Thyroid gland (tissue), 4 donors: ENCODE data around the gene TP73. TPM values are rescaled to one million over a fixed set of nuclear protein-coding genes. Genes with fewer than 3 reads are reported as not detected.

Source experiments
- DNase-seq, 2 donors: peaks; one replicate each; pipeline ENCODE4 v3.0.0-alpha.2; 2019
- H3K27ac ChIP-seq, 3 donors: fragments of 200-600 bp; sonication (generic); 1 replicate in 2 of 3; 2 replicates in 1 of 3; pipeline ENCODE4 v1.5.1; 2016 to 2019; ENCODE audit warnings: mild to moderate bottlenecking in 1 of 3, moderate library complexity in 1 of 3
- H3K27me3 ChIP-seq: fragments of 200-600 bp; sonication (generic); one replicate; pipeline ENCODE4 v1.5.1; 2019
- H3K36me3 ChIP-seq, 2 donors: fragments of 200-600 bp; sonication (generic); one replicate each; pipeline ENCODE4 v1.5.1; 2016 to 2019
- H3K4me1 ChIP-seq, 2 donors: fragments of 200-600 bp; sonication (generic); one replicate each; pipeline ENCODE4 v1.5.1; 2017 to 2019
- H3K4me3 ChIP-seq, 3 donors: fragments of 200-600 bp; sonication (generic); replicated peaks in 1 of 3; 1 replicate in 2 of 3; 2 replicates in 1 of 3; pipeline ENCODE4 v1.5.1; 2016; ENCODE audit warnings: mild to moderate bottlenecking in 1 of 3
- H3K9me3 ChIP-seq: fragments of 200-600 bp; sonication (generic); one replicate; pipeline ENCODE4 v1.5.1; 2017
- POLR2A ChIP-seq, 2 donors: fragments of 450-650 bp; IDR thresholded peaks; one replicate each; pipeline ENCODE4 v1.6.1; 2017; ENCODE audit warnings: antibody characterized with exemption in 2 of 2, mild to moderate bottlenecking in 2 of 2, moderate library complexity in 1 of 2
- WGBS, 2 donors: methylation state at CpG; one replicate each; pipeline ENCODE4 v1.1.5; 2017; 5-methylcytosine and 5-hydroxymethylcytosine counted together
- intact Hi-C: fragments of 100-400 bp; cut with DNase I; formaldehyde crosslinking; loops from one replicate; pipeline ENCODE4 v1.15.1; 2023
- total RNA-seq, 4 donors: library from RNA; depleted of rRNA; stranded (reverse); fragments of >200 nt; gene quantifications; one replicate each; pipeline ENCODE4 v1.2.3, GENCODE V29; 2016
- TF ChIP-seq, protein P1 (sequence below), 6 experiments: fragments of 200-600 bp in 3 of 6; fragments of 450-650 bp in 3 of 6; sonication (generic) in 3 of 6; IDR thresholded peaks; one replicate each; pipeline ENCODE4 v1.5.1; 2016 to 2019; ENCODE audit warnings: antibody characterized with exemption in 6 of 6, mild to moderate bottlenecking in 2 of 6, inconsistent platforms in 1 of 6, moderate library complexity in 1 of 6

Gene TP73
- total RNA-seq, 4 donors from 2014 or later, result 0.33 to 0.49 TPM; not detected in 2

DNA sequence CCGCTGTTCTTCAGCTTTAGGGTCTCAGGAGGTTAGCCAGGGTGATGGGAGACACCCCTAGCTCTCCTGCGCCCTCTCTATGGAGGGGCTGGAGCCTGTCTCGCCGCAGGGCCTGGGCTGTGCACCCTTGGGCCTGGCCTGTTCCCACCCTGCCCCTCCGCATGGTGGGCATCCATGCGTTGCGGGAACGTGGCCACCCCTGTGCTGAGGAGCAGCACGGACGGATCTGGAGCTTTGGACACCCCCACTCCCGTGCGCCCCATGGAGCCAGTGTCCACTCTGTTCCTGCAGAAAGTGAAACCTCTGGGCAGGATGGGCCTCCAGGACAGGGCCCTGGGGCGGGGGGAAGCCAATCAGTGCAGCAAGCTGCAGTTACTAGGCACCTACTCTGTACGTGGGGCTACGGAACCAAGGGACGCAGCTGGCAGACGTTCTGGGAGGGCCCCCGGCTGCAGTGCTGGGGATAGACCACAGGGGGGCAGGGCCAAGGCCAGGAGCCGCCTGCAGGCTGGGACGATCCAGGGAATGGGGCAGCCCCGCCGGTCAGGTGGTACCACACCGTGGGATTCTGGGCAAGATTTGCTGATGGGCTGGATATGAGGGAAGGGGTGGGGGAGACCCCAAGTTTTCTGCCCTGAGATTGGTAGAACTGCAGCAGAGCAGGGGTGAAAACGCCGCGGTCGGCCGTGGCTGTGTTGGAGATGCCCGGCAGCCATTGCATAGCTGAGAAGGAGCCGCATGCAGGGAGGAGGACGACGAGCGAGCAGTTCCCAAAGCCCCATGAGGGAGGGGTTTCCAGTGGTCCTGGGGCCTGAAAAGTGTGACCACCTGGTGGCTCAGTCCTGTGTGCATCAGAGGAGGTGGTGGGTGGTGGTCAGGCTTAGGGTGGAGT lies 43.3 kb downstream of the TP73 start:
- DNase-seq, result peak; percentile 57 to 59
- Histone ChIP-seq H3K4me1 (peaks cover 0 to 5% of the 10 kb centered on the region in 2 donors), H3K27me3 (no peaks in the 10 kb centered on the region), H3K4me3 (no peak overlapping the region), H3K27ac (no peak overlapping the region), H3K36me3 (no peaks in the 10 kb centered on the region), H3K9me3 (no peaks in the 10 kb centered on the region)
- TF ChIP-seq, protein P1, sequence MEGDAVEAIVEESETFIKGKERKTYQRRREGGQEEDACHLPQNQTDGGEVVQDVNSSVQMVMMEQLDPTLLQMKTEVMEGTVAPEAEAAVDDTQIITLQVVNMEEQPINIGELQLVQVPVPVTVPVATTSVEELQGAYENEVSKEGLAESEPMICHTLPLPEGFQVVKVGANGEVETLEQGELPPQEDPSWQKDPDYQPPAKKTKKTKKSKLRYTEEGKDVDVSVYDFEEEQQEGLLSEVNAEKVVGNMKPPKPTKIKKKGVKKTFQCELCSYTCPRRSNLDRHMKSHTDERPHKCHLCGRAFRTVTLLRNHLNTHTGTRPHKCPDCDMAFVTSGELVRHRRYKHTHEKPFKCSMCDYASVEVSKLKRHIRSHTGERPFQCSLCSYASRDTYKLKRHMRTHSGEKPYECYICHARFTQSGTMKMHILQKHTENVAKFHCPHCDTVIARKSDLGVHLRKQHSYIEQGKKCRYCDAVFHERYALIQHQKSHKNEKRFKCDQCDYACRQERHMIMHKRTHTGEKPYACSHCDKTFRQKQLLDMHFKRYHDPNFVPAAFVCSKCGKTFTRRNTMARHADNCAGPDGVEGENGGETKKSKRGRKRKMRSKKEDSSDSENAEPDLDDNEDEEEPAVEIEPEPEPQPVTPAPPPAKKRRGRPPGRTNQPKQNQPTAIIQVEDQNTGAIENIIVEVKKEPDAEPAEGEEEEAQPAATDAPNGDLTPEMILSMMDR (IDR thresholded peaks at IDR 0.05), result peak; percentile 43 to 87 (median 74)
- TF ChIP-seq POLR2A (IDR thresholded peaks at IDR 0.05), result no peak
- intact Hi-C loops, result no loop called here
- 34 to 42% methylated on average over 15 to 23 of the region's 33 CpGs for WGBS, 2 donors

- WGBS, 2 donors, result 93% methylated on average over 9 of the region's 9 CpGs
- no peak for DNase-seq
- peaks cover 0 to 5% of the 10 kb centered on the region in 2 donors for H3K4me1 ChIP-seq
- H3K4me3 ChIP-seq, result no peak overlapping the region
- H3K27me3 ChIP-seq, result no peaks in the 10 kb centered on the region
- TF ChIP-seq POLR2A (IDR thresholded peaks at IDR 0.05), result no peak
- TF ChIP-seq, protein P1 (IDR thresholded peaks at IDR 0.05), result no peak
- intact Hi-C loops, result no loop called here
- H3K36me3 ChIP-seq, result no peaks in the 10 kb centered on the region
- no peaks in the 10 kb centered on the region for H3K9me3 ChIP-seq
- no peak overlapping the region for H3K27ac ChIP-seq
These were observed 44.4 kb downstream of the TP73 start for GRCh38 chr1:3696689-3697088.

- H3K27me3 ChIP-seq, result no peaks in the 10 kb centered on the region
- peaks cover 0 to 5% of the 10 kb centered on the region in 2 donors for H3K4me1 ChIP-seq
- no peaks in the 10 kb centered on the region for H3K9me3 ChIP-seq
- intact Hi-C loops, result no loop called here
- TF ChIP-seq, protein P1 (IDR thresholded peaks at IDR 0.05), result no peak
- no peak for TF ChIP-seq POLR2A (IDR thresholded peaks at IDR 0.05)
- no peak for DNase-seq
- H3K36me3 ChIP-seq, result no peaks in the 10 kb centered on the region
- no peak overlapping the region for H3K27ac ChIP-seq
- WGBS, 2 donors, result 91 to 92% methylated on average over 22 of the region's 22 CpGs
- H3K4me3 ChIP-seq, result no peak overlapping the region
These were observed 44.8 kb downstream of the TP73 start for GRCh38 chr1:3697104-3697503.

DNA sequence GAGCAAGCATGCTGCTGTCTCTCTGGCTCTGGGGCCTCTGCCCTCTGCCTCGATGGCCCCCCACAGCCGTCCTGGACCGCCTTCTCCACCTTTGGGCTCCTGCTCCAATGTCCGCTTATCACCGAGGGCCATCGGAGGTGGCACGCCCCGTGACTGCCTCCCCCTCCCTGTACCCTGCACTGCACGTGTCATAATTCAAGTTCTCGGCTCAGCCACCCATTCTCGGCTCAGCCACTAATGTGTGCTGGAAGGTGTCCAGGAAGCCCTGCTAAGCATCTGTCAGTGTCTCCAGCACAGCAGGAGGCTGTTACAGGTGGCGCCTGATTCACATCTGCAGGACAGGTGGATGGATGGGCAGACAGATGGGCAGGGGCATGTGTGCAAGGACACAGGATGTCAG lies 45.5 kb downstream of the TP73 start:
- DNase-seq, result no peak
- 81 to 88% methylated on average over 10 to 12 of the region's 12 CpGs for WGBS, 2 donors
- H3K36me3 ChIP-seq, result no peaks in the 10 kb centered on the region
- H3K4me3 ChIP-seq, result no peak overlapping the region
- intact Hi-C loops, result no loop called here
- TF ChIP-seq, protein P1 (IDR thresholded peaks at IDR 0.05), result no peak
- TF ChIP-seq POLR2A (IDR thresholded peaks at IDR 0.05), result no peak
- peaks cover 0 to 5% of the 10 kb centered on the region in 2 donors for H3K4me1 ChIP-seq
- no peaks in the 10 kb centered on the region for H3K27me3 ChIP-seq
- H3K27ac ChIP-seq, result no peak overlapping the region
- no peaks in the 10 kb centered on the region for H3K9me3 ChIP-seq
